ENCODE data around the gene EEF2K. TPM values are rescaled to one million over a fixed set of nuclear protein-coding genes. Genes with fewer than 3 reads are reported as not detected.

Gene EEF2K
- total and polyA plus RNA-seq, 2 of the 13 experiments (the other 11 are each of a cell fraction or from before 2014, with no cell fraction given) = 22.0 to 23.8 TPM

- TF ChIP-seq, protein P1, sequence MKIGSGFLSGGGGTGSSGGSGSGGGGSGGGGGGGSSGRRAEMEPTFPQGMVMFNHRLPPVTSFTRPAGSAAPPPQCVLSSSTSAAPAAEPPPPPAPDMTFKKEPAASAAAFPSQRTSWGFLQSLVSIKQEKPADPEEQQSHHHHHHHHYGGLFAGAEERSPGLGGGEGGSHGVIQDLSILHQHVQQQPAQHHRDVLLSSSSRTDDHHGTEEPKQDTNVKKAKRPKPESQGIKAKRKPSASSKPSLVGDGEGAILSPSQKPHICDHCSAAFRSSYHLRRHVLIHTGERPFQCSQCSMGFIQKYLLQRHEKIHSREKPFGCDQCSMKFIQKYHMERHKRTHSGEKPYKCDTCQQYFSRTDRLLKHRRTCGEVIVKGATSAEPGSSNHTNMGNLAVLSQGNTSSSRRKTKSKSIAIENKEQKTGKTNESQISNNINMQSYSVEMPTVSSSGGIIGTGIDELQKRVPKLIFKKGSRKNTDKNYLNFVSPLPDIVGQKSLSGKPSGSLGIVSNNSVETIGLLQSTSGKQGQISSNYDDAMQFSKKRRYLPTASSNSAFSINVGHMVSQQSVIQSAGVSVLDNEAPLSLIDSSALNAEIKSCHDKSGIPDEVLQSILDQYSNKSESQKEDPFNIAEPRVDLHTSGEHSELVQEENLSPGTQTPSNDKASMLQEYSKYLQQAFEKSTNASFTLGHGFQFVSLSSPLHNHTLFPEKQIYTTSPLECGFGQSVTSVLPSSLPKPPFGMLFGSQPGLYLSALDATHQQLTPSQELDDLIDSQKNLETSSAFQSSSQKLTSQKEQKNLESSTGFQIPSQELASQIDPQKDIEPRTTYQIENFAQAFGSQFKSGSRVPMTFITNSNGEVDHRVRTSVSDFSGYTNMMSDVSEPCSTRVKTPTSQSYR (CRISPR knock-in tag; IDR thresholded peaks at IDR 0.05; ENCODE audit: borderline replicate concordance) = no peak
- TF ChIP-seq POGZ (CRISPR knock-in tag; IDR thresholded peaks at IDR 0.05) (0 out of 2 replicates have a peak, but pooled peaks have one; percentile 22), MAZ (IDR thresholded peaks at IDR 0.05; ENCODE audit: borderline replicate concordance, low read depth, low read length) (peak; percentile 41; the same call in 1 of the 2 replicates), MAZ (CRISPR knock-in tag; IDR thresholded peaks at IDR 0.05; ENCODE audit: low read depth) (peak; percentile 66; the same call in 1 of the 2 replicates), FOXC1 (CRISPR knock-in tag; IDR thresholded peaks at IDR 0.05; ENCODE audit: borderline replicate concordance) (no peak), KDM5A (IDR thresholded peaks at IDR 0.05; ENCODE audit: borderline replicate concordance, low read length) (no peak), ZSCAN20 (CRISPR knock-in tag; IDR thresholded peaks at IDR 0.05; ENCODE audit: borderline replicate concordance) (no peak; the same call in 1 of the 2 replicates), ZNF780A (CRISPR knock-in tag; IDR thresholded peaks at IDR 0.05) (no peak), ZNF619 (CRISPR knock-in tag; IDR thresholded peaks at IDR 0.05) (no peak), TCF7 (IDR thresholded peaks at IDR 0.05; ENCODE audit: low read depth) (no peak), DR1 (CRISPR knock-in tag; IDR thresholded peaks at IDR 0.05) (no peak), MED8 (CRISPR knock-in tag; IDR thresholded peaks at IDR 0.05; ENCODE audit: insufficient replicate concordance) (no peak), ZSCAN12 (CRISPR knock-in tag; IDR thresholded peaks at IDR 0.05) (no peak), KDM3A (CRISPR knock-in tag; IDR thresholded peaks at IDR 0.05; ENCODE audit: low read depth) (peak; percentile 78), NFATC3 (CRISPR knock-in tag; IDR thresholded peaks at IDR 0.05) (no peak), ZNF598 (CRISPR knock-in tag; IDR thresholded peaks at IDR 0.05; ENCODE audit: borderline replicate concordance) (no peak), ZNF687 (CRISPR knock-in tag; IDR thresholded peaks at IDR 0.05) (no peak), ZNF17 (CRISPR knock-in tag; IDR thresholded peaks at IDR 0.05) (no peak), MEIS2 (CRISPR knock-in tag; IDR thresholded peaks at IDR 0.05) (peak; percentile 80; the same call in 1 of the 2 replicates)
- TF ChIP-seq, protein P2, sequence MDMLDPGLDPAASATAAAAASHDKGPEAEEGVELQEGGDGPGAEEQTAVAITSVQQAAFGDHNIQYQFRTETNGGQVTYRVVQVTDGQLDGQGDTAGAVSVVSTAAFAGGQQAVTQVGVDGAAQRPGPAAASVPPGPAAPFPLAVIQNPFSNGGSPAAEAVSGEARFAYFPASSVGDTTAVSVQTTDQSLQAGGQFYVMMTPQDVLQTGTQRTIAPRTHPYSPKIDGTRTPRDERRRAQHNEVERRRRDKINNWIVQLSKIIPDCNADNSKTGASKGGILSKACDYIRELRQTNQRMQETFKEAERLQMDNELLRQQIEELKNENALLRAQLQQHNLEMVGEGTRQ (IDR thresholded peaks at IDR 0.05; ENCODE audit: low read depth, low read length) = no peak
- TF ChIP-seq, protein P2 (CRISPR knock-in tag; IDR thresholded peaks at IDR 0.05; ENCODE audit: borderline replicate concordance) = no peak
These were observed 17.3 kb upstream of the EEF2K start (continued) for GRCh38 chr16:22188595-22189442.

All from HepG2 (cell line).